D341Med (cell line): Measurements from ENCODE around the gene NEXN.
A peak's percentile ranks its signal among the peaks of the same experiment; 100 is the strongest.
"Not testable (repeated sequence)": the region's sequence is repeated elsewhere in the genome, so short reads cannot be mapped to it uniquely, and the experiment has no call there.

Experiments
- DNase-seq: peaks from one replicate; pipeline ENCODE4 v3.0.0; 2012; ENCODE audit warnings: low spot score

The NEXN gene

GRCh38 chr1:77906019-77906545, 17.7 kb downstream of the NEXN start:
- no peak for DNase-seq

DNA sequence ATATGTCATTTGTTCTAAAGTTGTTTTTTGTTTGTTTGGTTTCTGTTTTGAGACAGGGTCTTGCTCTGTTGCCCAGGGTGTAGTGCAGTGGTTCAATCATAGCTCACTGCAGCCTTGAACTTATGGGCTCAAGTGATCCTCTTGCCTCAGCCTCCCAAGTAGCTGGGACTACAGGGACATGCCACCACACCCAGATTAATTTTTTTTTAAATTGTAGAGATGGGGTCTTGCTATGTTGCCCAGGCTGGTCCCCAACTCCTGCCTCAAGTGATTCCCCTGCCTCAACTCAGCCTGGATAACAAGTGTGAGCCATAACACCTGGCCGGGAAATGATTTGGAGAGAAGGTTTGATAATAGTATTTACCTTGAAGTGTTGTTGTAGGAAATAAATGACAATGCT, 18.2 kb downstream of the NEXN start:
- no peak for DNase-seq

GRCh38 chr1:77910116-77910515, 21.7 kb downstream of the NEXN start:
- DNase-seq: no peak

- not testable (repeated sequence) for DNase-seq
Observed at GRCh38 chr1:77918918-77919317, 30.5 kb downstream of the NEXN start.

DNA sequence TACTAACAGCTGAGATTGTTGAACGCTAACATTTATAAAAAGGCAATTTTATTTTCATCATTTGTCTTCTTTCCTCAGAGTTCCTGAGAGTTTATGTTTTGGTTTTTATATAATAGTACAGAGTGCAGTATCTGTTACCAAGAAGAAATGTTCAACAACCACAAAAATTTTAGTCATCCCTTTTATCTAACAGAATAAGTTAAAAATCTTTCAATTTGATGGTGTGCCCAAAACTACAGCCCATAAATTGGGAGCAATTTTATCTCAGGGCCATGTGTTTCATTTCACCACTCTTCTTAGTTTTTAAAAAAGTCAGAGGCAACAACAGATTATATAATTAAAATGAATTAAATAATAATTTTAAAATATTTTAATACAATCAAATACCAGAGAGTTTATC, 37.1 kb downstream of the NEXN start:
- no peak for DNase-seq

GRCh38 chr1:77925956-77926355, 37.5 kb downstream of the NEXN start:
- DNase-seq: no peak

GRCh38 chr1:77926561-77927357, 38.3 kb downstream of the NEXN start:
- DNase-seq: no peak

GRCh38 chr1:77927414-77927813, 39.0 kb downstream of the NEXN start:
- DNase-seq: no peak

DNA sequence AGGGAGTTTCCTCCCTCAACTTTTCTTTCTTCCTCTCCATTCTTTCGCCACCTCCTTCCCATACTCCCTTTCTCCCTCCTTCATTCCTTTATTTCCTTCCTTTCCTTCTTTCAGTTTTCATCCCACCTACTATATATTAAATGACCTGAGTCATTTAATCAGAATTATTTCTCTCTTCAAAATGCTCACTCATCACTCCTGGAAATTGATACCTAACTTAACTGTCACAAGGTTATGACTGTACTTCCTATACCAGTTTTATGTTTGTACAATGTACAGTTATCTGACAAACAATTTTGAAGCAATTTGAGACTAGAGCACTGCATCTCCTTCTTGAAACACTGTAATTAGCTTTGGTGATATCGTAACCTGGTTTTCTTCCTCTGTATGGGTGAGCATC, 41.4 kb downstream of the NEXN start:
- DNase-seq: no peak

GRCh38 chr1:77938651-77939050, 50.2 kb downstream of the NEXN start:
- no peak for DNase-seq

DNA sequence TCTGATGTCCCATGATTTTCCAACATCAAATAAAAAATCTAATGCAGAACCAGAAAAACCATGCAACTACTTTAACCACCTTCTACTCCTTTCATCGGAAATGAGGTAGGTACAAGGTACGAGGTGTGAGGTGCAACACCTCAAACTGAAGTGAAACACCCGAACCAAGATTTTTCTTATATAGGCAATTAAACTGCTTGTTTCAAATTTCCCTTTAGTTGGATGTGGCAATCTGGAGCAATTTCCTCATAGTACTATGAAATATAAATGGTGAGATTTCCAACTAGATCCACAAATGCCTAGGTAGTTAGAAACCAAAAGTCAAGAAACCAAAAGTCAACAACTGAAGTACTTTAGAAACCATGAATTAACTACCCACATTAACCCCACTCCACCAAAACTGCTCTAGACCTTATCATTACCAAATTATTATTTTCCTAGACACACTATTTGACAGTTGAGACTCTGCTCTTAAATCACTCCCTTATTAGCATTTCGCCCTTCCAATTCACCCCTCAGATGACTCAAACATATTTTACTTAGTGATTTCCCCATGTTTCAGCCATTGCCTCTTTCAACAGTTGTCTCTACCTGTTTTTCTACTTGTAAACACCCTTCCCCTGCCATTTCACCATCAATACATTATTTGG, 52.6 kb downstream of the NEXN start:
- no peak for DNase-seq

- DNase-seq: no peak
Observed at GRCh38 chr1:77942400-77943140, 54.1 kb downstream of the NEXN start.

- DNase-seq: no peak
Observed at GRCh38 chr1:77945345-77945744, 56.9 kb downstream of the NEXN start.

GRCh38 chr1:77948841-77949424, 60.5 kb downstream of the NEXN start:
- DNase-seq: peak; percentile 51

DNA sequence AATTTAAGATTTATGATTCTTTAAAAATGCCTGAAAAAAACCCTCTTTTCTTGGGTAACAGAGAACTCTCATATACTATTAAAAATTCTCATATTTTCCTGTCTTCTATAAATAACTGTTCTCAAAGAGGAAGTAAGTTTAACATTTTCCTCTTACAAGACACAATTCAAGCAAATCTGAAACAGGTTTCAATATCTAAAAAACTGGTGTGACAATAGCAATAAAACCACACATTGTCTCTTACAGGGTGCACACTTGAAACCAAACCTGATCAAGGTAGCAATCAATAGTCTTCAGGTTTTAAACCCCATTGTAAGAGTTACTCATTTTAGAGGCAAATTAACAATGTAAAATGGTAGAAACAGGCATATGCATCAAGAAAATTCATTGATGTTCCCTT, 62.4 kb downstream of the NEXN start:
- DNase-seq: no peak

DNA sequence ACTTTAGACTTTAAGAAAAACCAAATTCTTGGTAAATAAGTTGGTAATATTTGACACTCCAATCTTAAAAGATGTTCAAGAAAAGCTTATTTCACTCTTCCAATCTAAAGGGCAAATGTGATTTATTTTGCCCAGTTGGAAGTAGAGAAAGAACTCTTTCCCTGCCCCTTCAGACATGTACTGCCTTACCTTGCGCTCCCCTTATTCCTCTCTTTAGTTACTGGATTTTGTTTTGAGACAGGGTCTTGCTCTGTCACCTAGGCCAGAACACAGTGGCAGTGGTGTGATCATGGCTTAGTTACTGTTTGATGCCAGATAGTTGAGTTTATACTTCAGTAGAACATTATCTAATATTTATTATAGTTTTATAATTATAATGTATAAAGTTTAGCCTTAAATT, 62.9 kb downstream of the NEXN start:
- DNase-seq: no peak

- DNase-seq: no peak
Observed at GRCh38 chr1:77953907-77954306, 65.5 kb downstream of the NEXN start.

DNA sequence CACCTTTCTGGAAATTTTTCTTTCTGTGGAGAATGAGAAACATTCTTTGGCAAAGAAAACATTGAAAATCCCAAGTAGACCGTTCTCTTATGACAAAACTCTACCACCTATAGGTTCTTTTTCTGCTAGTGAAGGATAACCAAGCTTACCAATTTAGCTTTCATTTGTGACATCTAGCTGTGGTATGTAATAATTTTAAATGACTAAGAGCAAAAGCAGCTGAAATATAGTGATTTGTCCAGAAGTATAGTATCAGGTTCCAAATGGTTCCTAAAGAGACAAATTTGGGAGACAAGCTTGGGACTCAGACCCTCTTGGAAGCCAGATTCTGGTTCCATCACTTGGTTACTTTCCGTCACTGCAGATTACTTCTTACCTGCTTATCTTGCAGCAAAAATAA, 66.1 kb downstream of the NEXN start:
- no peak for DNase-seq

DNA sequence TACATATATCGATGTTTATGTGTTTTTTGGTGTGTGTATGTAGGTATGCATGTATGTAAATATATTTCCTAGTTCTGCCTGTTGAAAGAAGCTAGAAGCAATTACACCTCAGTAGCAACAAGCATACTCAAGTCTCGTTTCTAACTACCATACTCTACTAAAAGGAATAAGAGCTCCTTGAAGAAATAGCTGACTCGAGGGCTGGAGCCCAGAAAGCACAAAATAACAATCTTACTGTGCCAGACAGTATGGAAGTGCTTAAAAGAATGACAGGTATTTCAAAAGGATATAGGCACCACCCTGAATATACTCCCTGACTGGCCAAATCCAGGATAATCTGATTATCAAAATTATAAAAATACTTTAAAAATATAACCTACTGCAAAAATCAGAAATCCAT, 67.3 kb downstream of the NEXN start:
- DNase-seq: no peak

GRCh38 chr1:77956464-77956863, 68.0 kb downstream of the NEXN start:
- no peak for DNase-seq

GRCh38 chr1:77958391-77958790, 70.0 kb downstream of the NEXN start:
- no peak for DNase-seq

GRCh38 chr1:77958850-77959249, 70.4 kb downstream of the NEXN start:
- DNase-seq: no peak

- DNase-seq: no peak
Observed at GRCh38 chr1:77961392-77961791, 73.0 kb downstream of the NEXN start.
